Measurements from ENCODE around the gene RNASET2.
"Not testable (repeated sequence)": the region's sequence is repeated elsewhere in the genome, so short reads cannot be mapped to it uniquely, and the experiment has no call there.

The RNASET2 gene

DNA sequence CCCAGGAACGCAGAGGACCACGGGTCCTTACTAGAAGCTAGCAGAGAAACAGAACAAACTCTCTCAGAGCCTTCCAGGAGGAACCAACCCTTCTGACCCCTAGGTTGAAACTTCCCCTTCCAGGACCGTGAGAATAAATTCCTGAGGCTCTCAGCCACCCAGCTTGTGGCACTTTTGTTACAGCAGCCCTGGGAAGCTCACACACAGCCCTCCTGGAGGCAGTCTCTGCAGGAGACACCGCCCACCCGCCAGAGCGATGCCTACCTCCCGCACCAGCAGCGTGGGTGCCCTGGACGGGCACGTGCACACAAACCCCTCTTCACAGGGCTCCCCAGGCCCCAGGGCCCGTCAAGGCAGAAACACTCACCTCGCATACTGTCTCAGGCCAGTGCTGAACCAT is 4.2 kb downstream of the RNASET2 start:
- H3K4me3 ChIP-seq (ENCODE audit: low read length) = no peak overlapping the region
- H3K4me1 ChIP-seq (ENCODE audit: control insufficient read depth, insufficient read depth, low read length) = peaks cover 16% of the 10 kb centered on the region
- no peak for DNase-seq (ENCODE audit: low read depth)
- H3K9me3 ChIP-seq (ENCODE audit: control insufficient read depth, low read length) = no peaks in the 10 kb centered on the region
- H3K9ac ChIP-seq (ENCODE audit: low read length) = no peak overlapping the region
- H3K36me3 ChIP-seq (ENCODE audit: control insufficient read depth, insufficient read depth, low read length, severe bottlenecking) = no peaks in the 10 kb centered on the region
- no peaks in the 10 kb centered on the region for H3K27me3 ChIP-seq (replicated peaks; ENCODE audit: control insufficient read depth, insufficient read depth, low read length)

DNA sequence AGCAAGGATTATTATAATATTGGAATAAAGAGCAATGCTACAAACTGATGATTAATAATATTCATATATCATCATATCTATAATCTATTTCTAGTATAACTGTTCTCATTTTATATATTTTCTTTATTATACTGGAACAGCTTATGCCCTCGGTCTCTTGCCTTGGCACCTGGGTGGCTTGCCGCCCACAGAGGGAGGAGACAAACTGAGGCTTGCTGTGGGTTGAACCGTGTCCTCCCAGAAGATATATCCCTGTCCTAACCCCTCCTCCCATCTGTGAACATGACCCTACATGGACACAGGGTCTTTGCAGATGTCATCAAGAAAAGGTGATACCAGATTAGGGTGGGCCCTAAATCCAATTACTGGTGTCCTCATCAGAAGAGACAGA is 4.7 kb downstream of the RNASET2 start:
- no peaks in the 10 kb centered on the region for H3K9me3 ChIP-seq (ENCODE audit: control insufficient read depth, low read length)
- no peaks in the 10 kb centered on the region for H3K27me3 ChIP-seq (replicated peaks; ENCODE audit: control insufficient read depth, insufficient read depth, low read length)
- no peak overlapping the region for H3K9ac ChIP-seq (ENCODE audit: low read length)
- peaks cover 16% of the 10 kb centered on the region for H3K4me1 ChIP-seq (ENCODE audit: control insufficient read depth, insufficient read depth, low read length)
- no peaks in the 10 kb centered on the region for H3K36me3 ChIP-seq (ENCODE audit: control insufficient read depth, insufficient read depth, low read length, severe bottlenecking)
- H3K4me3 ChIP-seq (ENCODE audit: low read length) = no peak overlapping the region
- DNase-seq (ENCODE audit: low read depth) = no peak

DNA sequence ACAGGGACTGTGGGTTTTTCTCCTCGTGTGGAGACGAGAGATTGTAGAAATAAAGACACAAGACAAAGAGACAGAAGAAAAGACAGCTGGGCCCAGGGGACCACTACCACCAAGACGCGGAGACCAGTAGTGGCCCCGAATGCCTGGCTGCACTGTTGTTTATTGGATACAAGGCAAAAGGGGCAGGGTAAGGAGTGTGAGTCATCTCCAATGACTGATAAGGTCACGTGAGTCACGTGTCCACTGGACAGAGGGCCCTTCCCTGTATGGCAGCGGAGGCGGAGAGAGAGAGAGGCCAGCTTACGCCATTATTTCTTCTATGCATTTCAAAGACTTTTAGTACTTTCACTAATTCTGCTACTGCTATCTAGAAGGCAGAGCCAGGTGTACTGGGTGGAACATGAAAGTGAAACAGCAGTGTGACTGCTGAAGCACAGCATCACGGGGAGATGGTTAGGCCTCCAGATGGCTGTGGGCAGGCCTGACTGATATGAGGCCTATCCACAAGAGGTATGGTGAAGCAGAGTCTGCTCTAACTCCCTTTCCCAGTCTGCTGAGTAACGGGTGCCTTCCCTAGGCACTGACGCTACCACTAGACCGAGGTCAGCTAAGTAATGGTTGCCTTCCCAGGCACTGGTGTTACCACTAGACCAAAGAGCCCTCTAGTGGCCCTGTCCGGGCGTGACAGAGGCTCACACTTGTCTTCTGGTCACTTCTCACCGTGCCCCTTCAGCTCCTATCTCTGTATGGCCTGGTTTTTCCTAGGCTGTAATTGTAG is 5.3 kb downstream of the RNASET2 start:
- peaks cover 16% of the 10 kb centered on the region for H3K4me1 ChIP-seq (ENCODE audit: control insufficient read depth, insufficient read depth, low read length)
- H3K9ac ChIP-seq (ENCODE audit: low read length); H3K27me3 ChIP-seq (replicated peaks; ENCODE audit: control insufficient read depth, insufficient read depth, low read length); H3K36me3 ChIP-seq (ENCODE audit: control insufficient read depth, insufficient read depth, low read length, severe bottlenecking); H3K9me3 ChIP-seq (ENCODE audit: control insufficient read depth, low read length); H3K4me3 ChIP-seq (ENCODE audit: low read length): not testable (repeated sequence)
- DNase-seq (ENCODE audit: low read depth) = peak; percentile 55

DNA sequence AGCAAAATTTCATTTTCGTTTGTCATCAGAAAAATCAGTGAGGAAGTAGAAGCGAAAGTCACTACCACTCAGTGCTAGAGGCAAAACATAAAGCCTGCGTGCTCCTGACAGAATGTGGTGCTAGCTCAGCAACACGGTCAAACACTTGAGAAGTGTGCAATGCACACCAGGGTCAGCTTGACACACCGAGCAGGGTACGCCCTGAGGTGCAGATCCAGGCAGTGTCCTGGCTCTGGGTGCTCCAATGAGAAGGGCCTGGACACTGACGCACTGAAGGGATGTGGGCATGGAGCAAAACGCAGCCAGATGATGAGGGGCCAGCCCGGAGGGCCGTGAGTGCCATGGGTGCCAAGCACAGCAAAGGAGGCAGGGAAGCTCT is 5.9 kb downstream of the RNASET2 start:
- no peaks in the 10 kb centered on the region for H3K27me3 ChIP-seq (replicated peaks; ENCODE audit: control insufficient read depth, insufficient read depth, low read length)
- no peaks in the 10 kb centered on the region for H3K36me3 ChIP-seq (ENCODE audit: control insufficient read depth, insufficient read depth, low read length, severe bottlenecking)
- DNase-seq (ENCODE audit: low read depth) = no peak
- no peaks in the 10 kb centered on the region for H3K9me3 ChIP-seq (ENCODE audit: control insufficient read depth, low read length)
- no peak overlapping the region for H3K9ac ChIP-seq (ENCODE audit: low read length)
- peaks cover 14% of the 10 kb centered on the region for H3K4me1 ChIP-seq (ENCODE audit: control insufficient read depth, insufficient read depth, low read length)
- no peak overlapping the region for H3K4me3 ChIP-seq (ENCODE audit: low read length)

DNA sequence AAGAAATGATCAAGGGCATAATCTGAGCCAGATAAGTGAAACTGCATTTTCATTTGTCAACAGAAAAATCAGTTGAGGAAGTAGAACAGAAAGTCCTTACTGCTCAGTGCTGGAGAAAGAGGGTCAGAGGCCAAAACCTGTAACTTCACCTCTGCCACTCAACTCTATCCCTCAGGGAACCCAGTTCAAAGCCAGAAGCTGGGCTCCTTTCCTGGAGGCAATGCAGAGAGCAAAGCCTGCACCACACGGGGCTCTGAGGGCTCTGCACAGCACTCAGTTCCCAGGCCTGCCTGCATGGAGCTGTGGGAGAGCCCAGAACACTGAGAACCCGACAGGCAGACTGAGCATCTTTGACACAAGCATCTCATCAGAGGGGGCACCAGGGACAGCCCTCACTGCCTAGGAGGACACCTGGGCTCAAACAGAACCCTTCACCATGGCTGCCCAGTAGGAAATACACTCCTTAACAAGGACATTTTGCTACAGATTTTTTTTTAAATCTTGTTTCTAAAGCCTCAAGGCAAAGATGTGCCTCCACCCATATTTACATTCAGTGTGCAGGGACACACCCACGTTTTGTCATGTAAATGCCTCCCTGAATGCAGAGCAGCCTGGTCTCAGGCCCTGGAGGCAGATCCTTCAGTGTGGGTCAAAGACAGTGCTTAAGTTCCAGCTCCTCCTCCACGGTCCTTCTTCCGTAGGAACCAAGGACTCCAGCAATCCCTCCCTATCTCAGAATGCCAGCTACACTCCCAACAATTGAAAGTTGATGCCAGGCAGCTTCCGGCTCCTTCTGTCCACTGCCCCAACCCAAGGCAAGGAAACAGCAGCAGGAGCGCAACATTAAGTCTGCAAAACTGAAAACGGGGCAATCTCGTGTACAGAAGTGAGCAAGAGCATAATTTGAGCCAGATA is 6.6 kb downstream of the RNASET2 start:
- no peaks in the 10 kb centered on the region for H3K9me3 ChIP-seq (ENCODE audit: control insufficient read depth, low read length)
- no peaks in the 10 kb centered on the region for H3K36me3 ChIP-seq (ENCODE audit: control insufficient read depth, insufficient read depth, low read length, severe bottlenecking)
- peaks cover 12% of the 10 kb centered on the region for H3K4me1 ChIP-seq (ENCODE audit: control insufficient read depth, insufficient read depth, low read length)
- DNase-seq (ENCODE audit: low read depth) = peak; percentile 25
- H3K27me3 ChIP-seq (replicated peaks; ENCODE audit: control insufficient read depth, insufficient read depth, low read length) = no peaks in the 10 kb centered on the region
- H3K4me3 ChIP-seq (ENCODE audit: low read length) = no peak overlapping the region
- no peak overlapping the region for H3K9ac ChIP-seq (ENCODE audit: low read length)

DNA sequence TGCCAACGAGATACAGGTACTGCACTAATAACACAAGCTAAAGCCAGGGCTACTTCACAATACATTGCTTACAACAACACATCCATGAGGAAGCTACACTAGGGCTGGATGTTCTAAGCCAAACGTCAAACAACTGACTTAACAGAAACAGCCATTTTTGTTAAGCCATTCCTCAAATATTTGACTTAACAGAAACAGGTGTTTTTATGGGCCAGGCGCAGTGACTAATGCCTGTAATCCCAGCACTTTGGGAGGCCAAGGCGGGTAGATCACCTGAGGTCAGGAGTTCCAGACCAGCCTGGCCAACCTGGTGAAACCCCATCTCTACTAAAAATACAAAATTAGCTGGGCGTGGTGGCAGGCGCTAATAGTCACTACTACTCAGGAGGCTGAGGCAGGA is 7.6 kb downstream of the RNASET2 start:
- not testable (repeated sequence) for H3K9ac ChIP-seq (ENCODE audit: low read length); H3K4me3 ChIP-seq (ENCODE audit: low read length); DNase-seq (ENCODE audit: low read depth); H3K27me3 ChIP-seq (replicated peaks; ENCODE audit: control insufficient read depth, insufficient read depth, low read length); H3K36me3 ChIP-seq (ENCODE audit: control insufficient read depth, insufficient read depth, low read length, severe bottlenecking); H3K9me3 ChIP-seq (ENCODE audit: control insufficient read depth, low read length)
- peaks cover 12% of the 10 kb centered on the region for H3K4me1 ChIP-seq (ENCODE audit: control insufficient read depth, insufficient read depth, low read length)

DNA sequence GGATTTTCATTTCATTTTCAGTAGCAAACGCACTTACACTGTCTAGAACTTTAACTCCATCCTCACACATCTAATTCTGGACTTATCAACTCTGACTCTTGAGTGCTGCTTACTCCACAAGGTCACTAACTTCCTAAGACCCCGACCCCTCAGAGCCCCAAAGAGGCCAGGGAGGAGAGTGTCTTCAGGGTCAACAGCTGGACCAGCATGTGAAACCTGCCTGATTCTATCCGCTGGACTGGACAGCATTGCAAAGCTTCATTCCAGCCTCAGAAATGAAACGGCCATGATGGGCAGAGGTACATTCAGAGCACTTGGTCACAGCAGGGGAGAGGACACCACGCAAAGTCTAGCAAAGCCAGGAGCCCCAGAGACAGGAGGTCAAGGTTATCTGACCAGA is 9.1 kb downstream of the RNASET2 start:
- Histone ChIP-seq H3K36me3 (ENCODE audit: control insufficient read depth, insufficient read depth, low read length, severe bottlenecking) (no peaks in the 10 kb centered on the region), H3K9ac (ENCODE audit: low read length) (no peak overlapping the region), H3K4me3 (ENCODE audit: low read length) (no peak overlapping the region), H3K27me3 (replicated peaks; ENCODE audit: control insufficient read depth, insufficient read depth, low read length) (no peaks in the 10 kb centered on the region), H3K9me3 (ENCODE audit: control insufficient read depth, low read length) (no peaks in the 10 kb centered on the region), H3K4me1 (ENCODE audit: control insufficient read depth, insufficient read depth, low read length) (peaks cover 17% of the 10 kb centered on the region)
- no peak for DNase-seq (ENCODE audit: low read depth)

DNA sequence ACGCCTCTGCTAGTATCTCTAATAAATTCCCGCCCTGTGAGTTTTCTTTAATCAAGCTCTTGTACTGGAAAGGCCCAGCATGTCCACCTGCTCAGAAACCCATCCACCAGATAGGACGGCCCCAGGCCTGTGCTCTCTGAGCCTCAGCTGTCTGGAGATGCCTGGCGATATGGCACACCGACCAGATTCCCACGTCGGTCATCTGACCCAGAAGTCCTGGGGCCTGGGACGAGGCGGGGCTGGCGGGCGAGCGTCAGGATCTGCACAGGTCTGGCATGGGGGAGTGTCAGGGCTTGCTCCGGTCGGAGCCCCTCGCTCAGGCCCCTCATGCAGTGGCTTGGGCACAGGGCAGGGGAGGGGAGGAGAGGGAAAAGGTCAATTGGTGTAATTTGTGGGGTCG is 10.2 kb downstream of the RNASET2 start:
- Histone ChIP-seq H3K4me1 (ENCODE audit: control insufficient read depth, insufficient read depth, low read length) (peaks cover 17% of the 10 kb centered on the region), H3K27me3 (replicated peaks; ENCODE audit: control insufficient read depth, insufficient read depth, low read length) (no peaks in the 10 kb centered on the region), H3K4me3 (ENCODE audit: low read length) (no peak overlapping the region), H3K9ac (ENCODE audit: low read length) (no peak overlapping the region), H3K36me3 (ENCODE audit: control insufficient read depth, insufficient read depth, low read length, severe bottlenecking) (no peaks in the 10 kb centered on the region), H3K9me3 (ENCODE audit: control insufficient read depth, low read length) (no peaks in the 10 kb centered on the region)
- DNase-seq (ENCODE audit: low read depth) = no peak

DNA sequence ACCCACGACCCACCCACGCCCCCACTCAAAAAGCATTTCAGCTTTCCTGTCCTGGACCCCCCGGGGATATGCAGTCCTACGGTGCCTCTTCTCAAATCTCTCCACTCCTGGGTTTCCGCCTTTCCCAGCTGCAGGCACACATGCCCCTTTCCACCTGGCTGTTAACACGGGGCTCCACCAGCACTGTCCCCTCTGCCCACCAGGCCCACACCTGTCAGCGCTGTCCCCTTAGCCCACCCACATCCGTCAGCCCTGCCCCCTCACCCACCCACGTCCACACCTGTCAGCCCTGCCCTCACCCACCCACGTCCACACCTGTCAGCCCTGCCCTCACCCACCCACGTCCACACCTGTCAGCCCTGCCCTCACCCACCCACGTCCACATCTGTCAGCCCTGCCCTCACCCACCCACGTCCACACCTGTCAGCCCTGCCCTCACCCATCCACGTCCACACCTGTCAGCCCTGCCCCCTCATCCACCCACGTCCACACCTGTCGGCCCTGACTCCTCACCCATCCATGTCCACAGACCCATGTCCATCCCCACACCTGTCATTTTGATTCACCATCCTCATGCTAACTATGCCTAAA is 11.6 kb downstream of the RNASET2 start:
- Histone ChIP-seq H3K27me3 (replicated peaks; ENCODE audit: control insufficient read depth, insufficient read depth, low read length) (no peaks in the 10 kb centered on the region), H3K4me3 (ENCODE audit: low read length) (no peak overlapping the region)

DNA sequence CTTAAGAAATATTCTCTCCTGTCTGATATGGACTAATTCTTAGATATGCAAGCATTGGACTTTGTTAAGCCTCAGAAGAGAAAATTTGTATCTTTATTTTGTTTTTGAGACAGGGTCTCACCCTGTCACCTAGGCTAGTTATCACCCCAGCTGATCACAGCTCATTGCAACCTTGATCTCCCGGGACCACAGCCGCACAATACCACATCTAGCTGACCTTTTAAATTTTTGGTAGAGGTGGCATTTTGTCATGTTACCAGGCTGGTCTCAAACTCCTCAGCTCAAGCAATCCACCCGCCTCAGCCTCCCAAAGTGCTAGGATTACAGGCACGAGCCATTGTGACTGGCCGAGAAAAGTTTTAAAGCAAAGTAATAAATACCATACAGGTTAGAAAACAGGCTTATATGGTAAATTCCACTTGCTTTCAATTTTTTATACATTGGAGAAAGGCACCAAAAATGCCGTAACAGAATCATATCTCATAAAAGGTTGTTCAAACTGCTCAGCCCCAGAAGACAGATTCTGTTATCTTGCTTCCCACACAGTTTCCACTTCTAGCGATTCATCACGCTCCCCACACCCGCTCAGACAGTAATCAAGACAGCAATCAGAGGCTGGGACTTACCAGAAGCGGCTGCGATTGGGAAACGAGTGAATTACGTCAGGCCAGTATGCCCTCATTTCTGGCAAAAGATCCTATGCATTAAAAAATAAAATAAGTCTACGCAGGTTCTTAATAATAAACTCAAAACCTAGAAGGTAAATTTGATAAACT is 13.8 kb downstream of the RNASET2 start:
- Histone ChIP-seq H3K4me1 (ENCODE audit: control insufficient read depth, insufficient read depth, low read length) (peaks cover 5% of the 10 kb centered on the region), H3K36me3 (ENCODE audit: control insufficient read depth, insufficient read depth, low read length, severe bottlenecking) (no peaks in the 10 kb centered on the region), H3K4me3 (ENCODE audit: low read length) (no peak overlapping the region), H3K27me3 (replicated peaks; ENCODE audit: control insufficient read depth, insufficient read depth, low read length) (no peaks in the 10 kb centered on the region), H3K9me3 (ENCODE audit: control insufficient read depth, low read length) (no peaks in the 10 kb centered on the region), H3K9ac (ENCODE audit: low read length) (no peak overlapping the region)
- no peak for DNase-seq (ENCODE audit: low read depth)

More for the DNA sequence above, 11.6 kb downstream of the RNASET2 start:
- Histone ChIP-seq H3K9ac (ENCODE audit: low read length) (no peak overlapping the region), H3K36me3 (ENCODE audit: control insufficient read depth, insufficient read depth, low read length, severe bottlenecking) (no peaks in the 10 kb centered on the region), H3K9me3 (ENCODE audit: control insufficient read depth, low read length) (no peaks in the 10 kb centered on the region), H3K4me1 (ENCODE audit: control insufficient read depth, insufficient read depth, low read length) (peaks cover 9% of the 10 kb centered on the region)
- DNase-seq (ENCODE audit: low read depth) = no peak

DNA sequence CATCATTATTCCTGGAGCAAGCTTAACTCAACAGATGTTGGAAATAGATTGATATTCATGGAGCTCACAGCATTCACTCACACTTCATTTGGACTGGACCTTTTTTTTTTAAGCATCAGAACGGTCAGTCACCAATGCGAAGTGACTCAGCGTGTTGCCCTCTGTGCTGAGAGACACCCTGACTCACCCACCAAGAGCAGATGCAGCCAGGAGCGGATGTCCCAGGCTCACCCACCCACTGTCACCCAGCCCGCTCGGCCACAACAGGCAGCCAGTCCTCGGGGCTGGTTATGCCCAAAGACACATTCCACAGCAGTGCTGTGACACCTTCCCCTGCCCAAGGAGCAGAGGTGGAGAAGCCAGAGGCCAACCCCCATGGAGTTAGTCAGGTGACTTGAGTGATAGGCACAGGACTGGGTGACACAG is 15.7 kb downstream of the RNASET2 start:
- no peak for DNase-seq (ENCODE audit: low read depth)
- H3K9me3 ChIP-seq (ENCODE audit: control insufficient read depth, low read length) = no peaks in the 10 kb centered on the region
- H3K36me3 ChIP-seq (ENCODE audit: control insufficient read depth, insufficient read depth, low read length, severe bottlenecking) = no peaks in the 10 kb centered on the region
- peaks cover 5% of the 10 kb centered on the region for H3K4me1 ChIP-seq (ENCODE audit: control insufficient read depth, insufficient read depth, low read length)
- no peaks in the 10 kb centered on the region for H3K27me3 ChIP-seq (replicated peaks; ENCODE audit: control insufficient read depth, insufficient read depth, low read length)
- H3K4me3 ChIP-seq (ENCODE audit: low read length) = no peak overlapping the region
- no peak overlapping the region for H3K9ac ChIP-seq (ENCODE audit: low read length)

All from adipocyte (in vitro differentiated cells).